ENCODE measurements around the gene FHDC1.

GRCh38 chr4:152962150-152962549 is 26.0 kb downstream of the FHDC1 start:
- TF ChIP-seq CTCF (IDR thresholded peaks at IDR 0.05) (no peak), POLR2A (IDR thresholded peaks at IDR 0.05) (no peak)

Measured in Peyer's patch (tissue), 4 donors.